NOMO-1 (cell line): Measurements from ENCODE around the gene ARSI.

Experiments
- DNase-seq, 2 experiments: peaks; one replicate each; lab custom pipeline; 2025; ENCODE audit not compliant: unreplicated experiment in 2 of 2; lab: John Stamatoyannopoulos, UW

ARSI gene

DNA sequence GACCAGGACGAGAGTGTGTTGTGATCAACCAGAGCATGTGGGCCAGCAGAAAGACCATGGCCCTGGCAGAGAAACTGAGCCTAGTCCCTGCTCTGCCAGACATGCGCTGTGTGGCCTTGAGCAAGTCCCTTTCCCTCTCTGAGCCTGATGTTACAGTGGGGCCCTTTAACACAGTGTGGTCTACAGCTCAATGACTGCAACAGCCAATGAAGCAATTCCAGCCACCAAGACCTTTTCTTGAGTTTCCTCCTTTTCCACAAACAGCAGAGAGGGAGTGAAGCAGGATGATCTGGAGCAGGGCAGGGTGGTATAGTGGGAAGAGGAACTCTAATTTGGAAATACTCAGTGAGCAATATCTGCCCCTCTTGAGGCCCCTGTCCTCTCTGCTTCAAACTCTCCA, 25.8 kb upstream of the ARSI start:
- no peak for DNase-seq

DNA sequence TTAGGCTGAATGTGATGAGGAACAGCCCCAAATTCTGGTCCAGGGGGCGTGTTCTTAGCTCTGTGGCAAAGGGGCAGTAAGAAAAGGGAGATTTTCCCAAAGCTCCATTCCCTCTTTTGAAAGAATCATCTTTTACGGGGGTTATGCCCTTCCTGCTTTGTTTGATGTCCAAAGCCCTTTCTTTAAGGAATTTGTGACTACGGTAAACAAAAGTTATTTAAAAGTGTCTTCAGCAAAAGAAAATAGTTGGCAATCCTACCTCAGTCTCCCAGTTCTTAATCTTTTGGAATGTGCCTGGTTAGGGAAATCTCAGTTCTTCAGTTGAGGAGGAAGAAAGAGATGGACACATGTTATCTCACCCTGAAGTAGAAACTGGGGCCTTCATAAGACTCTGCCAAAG, 24.4 kb upstream of the ARSI start:
- no peak for DNase-seq

DNA sequence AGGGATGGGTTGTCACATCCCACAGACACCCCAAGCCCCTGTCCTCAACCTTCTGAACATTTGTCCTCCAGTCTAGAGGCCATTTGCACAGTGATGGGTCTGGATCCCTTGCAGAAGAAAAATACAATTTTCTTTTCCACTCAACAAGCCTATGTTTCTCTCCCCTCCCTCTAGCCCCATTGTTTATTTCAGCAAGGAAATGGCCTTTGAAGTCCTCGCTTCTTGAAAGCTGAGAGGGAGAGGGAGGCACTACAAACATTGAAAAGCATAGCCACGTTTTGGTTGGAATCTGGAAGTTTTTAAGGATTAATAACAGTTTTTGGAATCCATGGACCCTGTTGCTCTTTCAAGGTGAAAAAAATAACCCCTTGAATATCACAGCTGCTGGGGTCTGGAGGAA, 24.0 kb upstream of the ARSI start:
- DNase-seq = no peak

DNA sequence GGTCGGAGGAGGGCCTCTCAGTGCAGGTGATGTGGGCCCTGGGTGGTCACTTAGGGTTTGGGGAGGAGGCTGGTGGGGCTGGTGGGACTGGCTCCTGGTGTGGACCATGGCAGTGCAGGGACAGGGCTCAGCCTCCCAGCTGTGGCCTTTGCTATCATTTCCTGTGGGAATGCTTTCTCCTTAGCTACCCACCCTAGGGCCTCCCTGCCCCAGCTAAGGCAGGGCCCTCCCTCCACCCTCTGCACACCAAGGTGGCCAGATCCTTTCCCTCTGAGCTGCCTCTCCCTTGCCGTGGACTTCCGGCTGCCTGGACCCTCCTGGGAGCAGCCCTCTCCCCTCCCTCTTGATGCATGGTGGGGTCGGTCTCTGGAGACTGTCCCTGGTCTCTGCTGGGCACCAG, 22.7 kb upstream of the ARSI start:
- DNase-seq = no peak

DNA sequence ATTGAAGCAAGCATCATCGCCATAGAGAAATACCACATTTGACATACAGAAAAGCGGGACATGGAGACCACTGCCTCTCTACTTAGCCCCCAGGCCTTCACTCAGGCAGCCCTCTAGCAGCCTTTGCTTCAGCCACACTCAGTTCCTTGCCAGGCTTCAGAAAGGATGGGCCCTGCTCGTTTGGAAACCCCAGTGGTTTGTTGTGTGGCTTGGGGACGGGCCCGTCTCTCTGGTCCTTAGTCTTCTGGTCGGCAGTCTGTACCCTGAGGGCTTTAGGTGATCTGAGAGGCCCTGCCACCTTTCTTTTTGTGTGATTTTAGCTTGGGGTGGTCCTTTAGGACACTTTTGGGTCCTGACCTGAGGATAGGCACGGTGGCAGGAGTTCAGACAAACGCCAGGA, 21.1 kb upstream of the ARSI start:
- DNase-seq = no peak

DNA sequence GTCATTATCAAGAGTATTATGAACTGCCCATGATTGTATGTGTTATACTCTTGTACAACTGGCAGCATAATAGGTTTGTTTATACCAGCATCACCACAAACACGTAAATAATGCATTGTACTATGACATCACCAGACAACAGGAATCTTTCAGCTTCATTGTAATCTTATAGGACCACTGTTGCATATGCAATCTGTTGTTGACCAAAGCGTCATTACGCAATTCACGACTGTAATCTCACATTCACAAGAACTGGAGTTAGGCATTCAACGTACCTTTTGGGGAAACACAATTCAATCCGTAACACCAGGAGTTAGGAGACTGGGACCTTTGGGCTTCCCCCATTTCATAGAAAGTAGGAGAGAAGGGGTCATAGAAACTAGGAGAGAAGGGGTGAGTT, 20.4 kb upstream of the ARSI start:
- DNase-seq = no peak

DNA sequence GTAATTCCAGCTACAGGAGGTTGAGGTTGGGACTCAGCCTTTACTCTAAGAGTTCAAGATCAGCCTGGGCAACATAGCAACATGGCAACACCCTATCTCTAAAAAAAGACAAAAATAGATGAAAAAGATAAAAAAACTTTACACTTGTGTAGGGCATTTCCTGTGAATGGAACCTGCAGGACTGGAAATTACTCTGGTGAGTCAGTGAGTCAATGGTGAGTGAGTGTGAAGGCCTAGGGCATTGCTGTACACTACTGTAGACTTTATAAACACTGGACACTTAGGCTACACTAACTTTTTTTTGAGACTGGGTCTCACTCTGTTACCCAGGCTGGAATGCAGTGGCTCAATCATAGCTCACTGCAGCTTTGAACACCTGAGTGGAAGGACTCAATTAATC, 19.5 kb upstream of the ARSI start:
- DNase-seq = no peak

DNA sequence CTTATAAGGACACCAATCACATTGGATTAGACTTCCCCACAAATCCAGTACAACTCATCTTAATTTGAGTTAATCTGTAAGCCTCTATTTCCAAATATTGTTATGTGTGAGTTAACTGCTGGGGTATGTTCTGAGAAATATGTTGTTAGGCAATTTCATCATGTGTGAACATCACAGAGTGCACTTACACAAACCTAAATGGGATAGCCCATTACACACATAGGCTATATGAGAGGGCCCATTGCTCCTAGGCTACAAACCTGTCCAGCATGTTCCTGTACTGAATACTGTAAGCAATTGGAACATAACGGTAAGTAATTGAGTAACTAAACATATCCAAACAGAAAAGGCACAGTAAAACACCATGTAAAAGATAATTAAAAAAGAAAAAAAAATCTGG, 19.1 kb upstream of the ARSI start:
- DNase-seq = no peak

DNA sequence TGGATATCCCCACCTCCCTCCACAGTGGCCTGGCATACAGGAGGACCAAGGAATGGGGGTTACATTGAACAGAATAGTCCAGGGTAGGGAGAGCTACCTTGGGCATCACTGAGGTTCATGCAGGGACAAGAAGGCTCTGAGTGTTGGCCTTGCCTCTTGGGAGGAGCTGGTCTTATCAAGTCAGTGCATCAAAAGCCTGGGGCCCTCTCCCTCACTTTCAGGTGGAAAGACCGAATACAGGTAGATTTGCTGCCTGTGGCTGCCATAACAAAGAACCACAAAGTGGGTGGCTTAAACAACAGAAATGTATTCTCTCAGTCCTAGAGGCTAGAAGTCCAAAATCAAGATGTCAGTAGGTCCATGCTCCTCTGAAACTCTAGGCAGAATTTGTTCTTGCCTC, 18.5 kb upstream of the ARSI start:
- DNase-seq = no peak

DNA sequence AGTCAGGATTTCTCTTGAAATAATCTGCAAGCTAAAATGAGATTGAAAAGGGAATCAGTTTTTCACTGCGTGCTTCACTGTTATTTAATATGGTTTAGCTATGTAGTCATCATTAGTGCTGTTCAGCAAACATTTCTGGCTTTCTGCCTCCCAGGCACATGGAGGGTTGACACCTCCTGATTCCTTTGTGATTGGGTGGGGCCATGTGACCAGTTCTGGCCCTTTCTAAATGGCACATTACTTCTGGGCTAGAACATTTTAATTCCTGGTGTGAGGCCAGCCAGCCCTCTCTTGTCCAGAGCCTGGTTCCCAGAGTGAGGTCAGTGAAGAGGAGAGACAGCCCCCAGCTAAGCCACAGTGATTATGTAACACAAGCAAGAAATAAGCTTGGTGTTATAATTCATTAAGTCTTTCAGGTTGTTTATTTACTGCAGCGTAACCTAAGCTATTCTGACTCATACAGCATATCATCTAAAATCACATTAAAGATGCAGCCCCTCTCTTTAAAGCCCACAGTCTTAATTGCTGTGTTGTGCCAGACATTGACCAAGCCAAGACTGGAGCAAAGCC, 17.4 kb upstream of the ARSI start:
- DNase-seq = peak in 1 of 2 experiments; percentile 40

DNA sequence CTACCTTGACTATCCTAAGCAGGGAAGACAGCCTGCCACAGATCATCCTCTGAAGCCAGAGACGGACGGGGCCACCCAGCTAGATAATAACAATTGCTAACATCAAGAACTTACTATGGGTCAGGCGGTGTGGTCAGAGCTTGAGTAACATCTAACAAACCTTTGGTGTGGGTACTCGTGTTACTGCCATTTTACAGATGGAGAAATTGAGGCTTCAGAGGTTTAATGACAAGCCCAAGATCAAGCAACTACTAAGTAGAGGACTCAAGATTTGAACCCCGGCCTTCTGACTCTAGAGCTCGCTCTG, 16.7 kb upstream of the ARSI start:
- DNase-seq = no peak

DNA sequence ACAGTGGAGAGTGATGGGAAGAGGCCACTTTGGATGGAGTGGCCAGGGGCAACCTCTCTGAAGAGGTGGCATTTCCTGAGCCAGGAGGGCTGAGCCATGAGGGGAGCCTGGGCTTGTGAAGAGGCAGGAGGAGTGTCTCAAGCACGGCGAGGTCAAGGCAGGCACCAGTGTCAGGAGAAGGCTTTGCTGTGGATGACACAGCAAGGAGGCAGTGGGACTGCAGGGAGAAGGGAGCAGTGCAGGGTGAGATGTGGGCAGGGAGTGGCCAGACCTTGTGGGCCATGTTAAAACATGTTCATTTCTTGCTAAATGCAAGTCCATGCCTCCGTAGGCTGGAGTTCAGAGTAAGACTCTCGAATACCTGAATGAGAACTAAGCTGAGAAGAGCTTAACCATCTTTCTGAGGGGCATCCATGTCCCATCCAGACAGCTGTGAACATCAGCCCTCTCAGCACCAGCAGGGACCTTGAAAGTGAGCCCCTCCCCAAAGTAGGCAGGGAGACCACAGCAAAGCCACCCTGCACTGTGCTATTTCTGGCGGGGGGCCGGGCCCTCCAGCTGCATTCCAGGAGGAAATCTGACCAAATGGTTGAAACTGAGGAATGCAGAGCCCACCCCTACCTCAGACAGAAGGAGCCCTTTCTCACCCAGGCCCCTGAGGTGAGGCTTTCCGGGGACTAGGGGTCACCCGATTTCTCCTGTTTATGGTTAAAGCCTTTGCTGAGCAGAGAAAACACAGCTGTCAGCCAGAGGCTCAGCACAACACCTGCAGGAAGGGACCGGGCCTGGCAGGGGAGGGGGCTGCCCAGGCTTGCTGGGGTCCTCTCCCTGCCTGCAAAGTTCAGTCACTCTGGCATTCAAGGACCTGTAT, 16.1 kb upstream of the ARSI start:
- DNase-seq = no peak

DNA sequence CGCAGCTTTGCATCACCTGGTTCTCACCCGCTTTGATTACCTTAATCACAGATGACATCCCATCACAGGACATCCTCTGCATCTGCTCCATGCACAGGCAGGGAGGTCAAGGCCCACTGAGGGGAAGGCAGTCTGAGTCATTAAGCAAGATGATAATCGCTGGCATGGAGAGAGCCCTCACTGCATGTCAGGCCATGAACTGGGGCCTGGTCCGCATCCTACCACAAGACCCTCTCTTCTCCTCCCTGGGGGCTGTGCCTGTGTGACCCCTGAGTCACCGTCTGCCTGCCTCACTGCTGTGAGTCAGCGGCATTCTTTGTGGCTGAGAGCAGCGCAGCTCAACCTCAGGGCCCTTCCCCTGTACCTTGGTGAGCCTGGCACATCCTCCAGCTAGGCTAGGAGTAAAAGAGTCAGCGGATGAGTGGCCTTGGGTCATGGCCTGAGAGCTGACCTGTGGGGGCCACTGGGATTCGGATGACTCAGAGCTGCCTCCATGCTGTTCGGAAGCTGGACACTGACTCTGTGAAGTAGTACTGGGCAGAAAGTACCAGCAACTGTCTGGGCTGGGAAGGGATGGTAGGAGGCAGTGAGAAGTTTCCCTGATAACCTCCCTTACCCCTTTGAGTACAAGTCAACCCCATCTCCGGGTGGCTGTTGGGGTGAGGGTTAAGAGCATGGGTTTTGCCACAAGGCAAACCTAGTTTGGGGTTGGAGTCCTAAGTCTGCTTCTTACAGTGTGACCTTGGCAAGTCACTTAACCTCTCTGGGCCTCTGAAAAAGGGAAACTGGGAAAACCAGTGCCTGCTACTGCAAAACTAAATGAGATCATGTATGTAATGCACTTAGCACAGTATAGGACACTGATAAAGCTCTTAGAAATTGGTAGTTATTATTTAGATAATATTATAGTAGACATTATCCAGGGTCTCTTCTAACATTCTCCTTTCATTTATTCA, 14.6 kb upstream of the ARSI start:
- DNase-seq = no peak

DNA sequence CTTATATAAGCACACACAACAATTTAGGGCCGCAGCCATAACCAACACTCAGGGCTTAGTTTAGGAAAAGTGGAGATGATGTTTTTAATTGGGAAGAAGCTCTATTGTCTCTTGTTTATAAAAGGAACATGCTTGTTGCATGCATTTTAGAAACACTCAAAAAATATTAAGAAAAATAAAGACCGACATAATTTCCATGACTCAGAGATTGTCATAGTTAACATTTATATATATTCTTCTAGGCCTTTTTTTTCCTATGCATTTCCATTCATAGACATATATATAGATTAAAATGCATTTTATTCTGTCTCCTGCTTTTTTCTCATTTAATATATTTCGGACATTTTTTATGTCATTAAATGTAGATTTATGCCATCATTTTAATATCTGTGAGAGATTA, 13.6 kb upstream of the ARSI start:
- no peak for DNase-seq

DNA sequence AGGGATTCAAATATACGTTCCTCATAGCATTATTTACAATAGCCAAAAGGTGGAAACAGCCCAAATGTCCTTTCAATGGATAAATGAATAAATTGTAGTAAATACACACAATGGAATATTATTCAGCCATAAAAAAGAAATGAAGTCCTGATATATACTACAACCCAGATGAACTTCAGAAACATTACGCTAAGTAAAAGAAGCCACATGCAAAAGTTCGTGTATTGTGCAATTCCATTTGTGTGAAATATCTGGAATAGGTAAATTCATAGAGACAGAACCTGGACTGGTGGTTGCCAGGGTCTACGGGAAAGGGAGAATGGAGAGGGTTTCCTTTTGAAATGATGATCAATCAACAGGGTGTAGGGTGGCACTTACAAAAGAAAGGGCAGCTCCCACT, 12.5 kb upstream of the ARSI start:
- no peak for DNase-seq

DNA sequence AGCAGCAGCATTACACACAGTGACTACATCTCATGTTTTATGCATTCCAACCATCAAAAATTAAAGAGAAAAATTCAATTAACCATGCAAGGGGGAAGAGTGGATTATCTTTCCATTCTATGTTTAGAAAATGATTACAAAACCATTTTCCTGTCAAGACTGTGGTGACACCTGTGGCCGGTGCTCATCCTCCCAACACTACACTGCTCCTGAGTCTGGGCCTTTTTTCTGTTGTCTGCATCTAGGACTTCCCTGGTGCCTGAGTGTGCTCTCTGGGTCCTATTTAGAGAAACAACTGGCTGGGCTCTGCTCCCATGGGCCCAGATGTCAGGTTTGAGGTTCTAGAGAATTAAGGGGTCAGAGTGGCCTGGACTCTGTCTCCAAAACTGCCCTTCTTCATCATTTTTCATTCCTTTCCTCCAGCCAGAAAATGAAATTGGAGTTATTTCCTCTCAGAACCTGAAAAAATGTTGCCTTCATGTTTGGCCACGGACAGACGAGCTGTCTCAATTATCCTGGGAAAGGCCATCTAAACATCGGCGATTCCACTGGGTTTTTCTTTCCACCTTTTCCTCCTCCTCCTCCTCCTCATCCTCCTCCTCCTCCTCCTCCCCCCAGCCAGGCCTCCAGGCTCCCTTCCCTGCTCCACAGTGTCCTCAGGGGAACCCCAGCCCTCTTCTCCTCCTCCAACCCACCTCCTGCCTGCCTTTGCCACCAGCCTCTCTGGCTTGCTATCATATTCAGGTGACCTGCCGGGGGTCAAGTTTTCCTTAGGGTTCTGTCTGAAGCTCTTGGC, 11.4 kb upstream of the ARSI start:
- DNase-seq = no peak

DNA sequence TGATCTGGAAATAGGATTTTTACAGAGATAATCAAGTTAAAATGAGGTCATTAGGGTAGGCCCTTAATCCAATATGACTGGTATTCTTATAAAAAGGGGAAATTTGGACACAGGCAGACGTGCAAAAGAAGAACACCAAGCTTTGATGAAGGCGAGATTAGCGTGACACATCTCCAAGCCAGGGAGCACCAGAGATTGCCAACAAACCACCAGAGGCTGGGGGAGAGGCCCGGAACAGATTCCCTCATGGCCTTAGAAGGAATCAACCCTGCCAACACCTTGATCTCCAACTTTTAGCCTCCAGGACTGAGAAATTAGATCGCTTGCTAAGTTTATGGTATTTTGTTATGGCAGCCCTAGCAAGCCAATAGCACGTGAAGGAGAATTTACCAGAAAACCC, 10.8 kb upstream of the ARSI start:
- peak in 1 of 2 experiments; percentile 9 for DNase-seq

DNA sequence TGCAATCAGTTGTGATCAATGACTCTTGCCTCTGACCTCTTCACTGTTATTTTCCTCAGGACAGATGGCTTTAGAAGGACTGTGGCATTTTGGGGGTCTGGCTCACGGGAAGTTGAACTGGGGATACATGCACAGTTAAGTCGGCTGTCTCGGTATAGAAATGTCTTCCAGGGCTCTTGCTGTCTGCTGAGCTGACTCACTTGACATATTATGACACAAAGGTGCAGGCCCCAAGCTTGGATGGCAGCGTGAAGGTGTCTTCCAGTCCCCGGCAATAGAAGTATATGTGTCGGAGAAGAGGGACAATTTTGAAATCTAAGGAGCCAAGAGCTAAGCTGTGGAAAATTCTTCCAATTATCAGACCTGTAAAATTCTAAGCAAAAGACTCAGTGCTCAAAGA, 9.8 kb upstream of the ARSI start:
- no peak for DNase-seq

DNA sequence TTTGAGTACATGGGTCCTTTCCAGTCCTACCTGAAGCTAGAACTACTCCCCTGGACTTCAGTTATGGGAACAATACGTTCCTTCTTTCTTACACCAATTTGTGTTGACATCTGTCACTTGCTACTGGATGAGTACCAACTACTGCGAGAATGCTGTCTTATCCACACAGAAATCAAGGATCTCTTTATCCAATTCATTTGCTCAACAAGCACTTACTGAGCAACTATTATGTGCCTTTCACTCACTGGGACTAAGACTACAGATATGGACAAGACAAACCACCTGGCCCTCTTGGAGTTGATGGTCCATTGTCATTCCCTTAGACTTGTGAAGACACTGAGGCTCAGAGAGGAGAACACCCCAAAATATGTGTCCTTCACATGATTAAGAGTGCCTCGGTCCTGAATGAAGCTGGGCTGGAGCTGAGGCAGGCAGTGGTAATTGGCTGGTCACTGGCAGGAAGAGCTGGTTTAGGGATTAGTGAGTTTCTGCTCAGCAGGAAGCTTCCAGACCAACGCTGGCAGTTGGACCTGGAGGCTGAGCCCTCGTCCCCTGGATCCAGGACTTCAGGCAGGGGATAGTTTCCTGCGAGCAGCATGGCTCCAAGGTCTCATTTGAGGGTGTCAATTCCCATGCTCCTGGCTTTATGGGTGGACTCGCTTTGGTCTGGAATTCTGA, 8.4 kb upstream of the ARSI start:
- no peak for DNase-seq

DNA sequence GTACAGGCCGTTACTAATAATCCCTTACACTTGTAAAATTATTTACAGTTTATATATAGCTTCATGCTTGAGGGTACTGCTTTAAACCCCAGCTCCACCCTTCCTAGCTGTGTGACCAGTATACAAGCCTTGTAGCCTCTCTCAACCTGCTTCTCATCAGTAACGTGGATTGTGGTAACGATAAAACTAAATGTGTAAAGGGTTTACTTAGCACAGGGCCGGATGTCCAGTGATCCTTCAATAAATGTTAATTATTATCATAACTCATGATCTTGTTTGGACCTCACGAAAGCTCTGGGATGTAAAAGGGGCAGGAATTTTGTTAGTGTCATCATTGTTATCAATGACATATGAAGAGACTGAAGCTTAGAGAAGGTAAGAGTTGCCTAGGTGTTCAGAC, 7.5 kb upstream of the ARSI start:
- DNase-seq = no peak

DNA sequence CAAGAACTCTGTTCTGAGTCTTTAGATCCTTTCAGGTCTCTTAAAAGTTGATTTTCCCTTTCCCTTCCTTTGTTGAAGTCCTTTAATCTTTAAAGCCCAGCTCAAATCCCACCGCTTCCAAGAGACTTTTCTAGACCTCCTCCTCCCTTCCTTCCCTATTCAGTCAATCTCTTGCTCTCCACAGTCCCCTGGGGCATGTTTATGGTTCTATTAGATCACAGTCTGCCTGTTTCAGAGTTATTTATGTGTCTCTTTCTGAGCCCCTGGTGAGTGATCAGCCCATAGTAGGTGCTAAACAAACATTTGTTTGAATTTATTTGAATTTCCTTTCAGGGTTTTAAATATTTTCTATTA, 7.2 kb upstream of the ARSI start:
- no peak for DNase-seq
